MM.1S (cell line): ENCODE measurements around the gene ZC3H7B.
"Not testable (repeated sequence)": the region's sequence is repeated elsewhere in the genome, so short reads cannot be mapped to it uniquely, and the experiment has no call there.

Source experiments
- DNase-seq: peaks from one replicate; pipeline ENCODE4 v3.0.0-alpha.2; 2015
- H2AFZ ChIP-seq: fragments of 300-600 bp; sonication (generic); 2 replicates; pipeline ENCODE4 v1.6.0; 2016; ENCODE audit warnings: antibody characterized with exemption, low read length
- H3F3A ChIP-seq: fragments of 300-600 bp; sonication (generic); 2 replicates; pipeline ENCODE4 v1.6.1; 2016; ENCODE audit warnings: mild to moderate bottlenecking, antibody characterized with exemption, low read length, moderate library complexity, mixed read lengths; ENCODE audit not compliant: insufficient read depth
- H3K27ac ChIP-seq: fragments of 300-600 bp; sonication (generic); 2 replicates; pipeline ENCODE4 v1.5.1; 2016; ENCODE audit warnings: mild to moderate bottlenecking, low read length
- H3K27me3 ChIP-seq: fragments of 300-600 bp; sonication (generic); replicated peaks from 2 replicates; pipeline ENCODE4 v1.6.0; 2016; ENCODE audit warnings: low read length; ENCODE audit not compliant: insufficient read depth
- H3K36me3 ChIP-seq: fragments of 300-600 bp; sonication (generic); replicated peaks from 2 replicates; pipeline ENCODE4 v1.6.1; 2016; ENCODE audit warnings: mild to moderate bottlenecking, low read length, mixed read lengths; ENCODE audit not compliant: insufficient read depth
- H3K4me1 ChIP-seq: fragments of 300-600 bp; sonication (generic); 2 replicates; pipeline ENCODE4 v1.6.1; 2016; ENCODE audit warnings: low read length, mixed read lengths
- H3K4me2 ChIP-seq: fragments of 300-600 bp; sonication (generic); 2 replicates; pipeline ENCODE4 v1.6.0; 2016; ENCODE audit warnings: low read depth, low read length
- H3K4me3 ChIP-seq: fragments of 300-600 bp; sonication (generic); 2 replicates; pipeline ENCODE4 v1.5.1; 2016; ENCODE audit warnings: low read length, mixed read lengths
- H3K79me2 ChIP-seq: fragments of 300-600 bp; sonication (generic); 2 replicates; pipeline ENCODE4 v1.6.1; 2016; ENCODE audit warnings: mixed run types, low read length, mixed read lengths
- H3K9ac ChIP-seq: fragments of 300-600 bp; sonication (generic); 2 replicates; pipeline ENCODE4 v1.6.1; 2016; ENCODE audit warnings: low read length, mixed read lengths
- H3K9me2 ChIP-seq: fragments of 300-600 bp; sonication (generic); replicated peaks from 2 replicates; pipeline ENCODE4 v1.6.1; 2016; ENCODE audit warnings: mild to moderate bottlenecking, low read length, mixed read lengths; ENCODE audit not compliant: insufficient read depth
- H3K9me3 ChIP-seq: fragments of 300-600 bp; sonication (generic); replicated peaks from 2 replicates; pipeline ENCODE4 v1.6.1; 2016; ENCODE audit warnings: mild to moderate bottlenecking, low read length, mixed read lengths; ENCODE audit not compliant: insufficient read depth
- H4K20me1 ChIP-seq: fragments of 300-600 bp; sonication (generic); 2 replicates; pipeline ENCODE4 v1.6.1; 2016; ENCODE audit warnings: mild to moderate bottlenecking, low read length, moderate library complexity, mixed read lengths; ENCODE audit not compliant: insufficient read depth
- EZH2 ChIP-seq: fragments of 300-600 bp; sonication (generic); optimal IDR thresholded peaks from 2 replicates; pipeline ENCODE3; 2017; ENCODE audit warnings: low read depth, mild to moderate bottlenecking, antibody characterized with exemption, low read length, mixed read lengths
- EZH2phosphoT487 ChIP-seq: fragments of 300-600 bp; sonication (generic); IDR thresholded peaks from 2 replicates; pipeline ENCODE4 v1.6.1; 2018; ENCODE audit warnings: antibody characterized with exemption, low read length
- TF ChIP-seq, protein P1 (sequence below): fragments of 300-600 bp; sonication (generic); IDR thresholded peaks from 2 replicates; pipeline ENCODE4 v1.5.1; 2016; ENCODE audit warnings: antibody characterized with exemption, low read length, mixed read lengths

The ZC3H7B gene

DNA sequence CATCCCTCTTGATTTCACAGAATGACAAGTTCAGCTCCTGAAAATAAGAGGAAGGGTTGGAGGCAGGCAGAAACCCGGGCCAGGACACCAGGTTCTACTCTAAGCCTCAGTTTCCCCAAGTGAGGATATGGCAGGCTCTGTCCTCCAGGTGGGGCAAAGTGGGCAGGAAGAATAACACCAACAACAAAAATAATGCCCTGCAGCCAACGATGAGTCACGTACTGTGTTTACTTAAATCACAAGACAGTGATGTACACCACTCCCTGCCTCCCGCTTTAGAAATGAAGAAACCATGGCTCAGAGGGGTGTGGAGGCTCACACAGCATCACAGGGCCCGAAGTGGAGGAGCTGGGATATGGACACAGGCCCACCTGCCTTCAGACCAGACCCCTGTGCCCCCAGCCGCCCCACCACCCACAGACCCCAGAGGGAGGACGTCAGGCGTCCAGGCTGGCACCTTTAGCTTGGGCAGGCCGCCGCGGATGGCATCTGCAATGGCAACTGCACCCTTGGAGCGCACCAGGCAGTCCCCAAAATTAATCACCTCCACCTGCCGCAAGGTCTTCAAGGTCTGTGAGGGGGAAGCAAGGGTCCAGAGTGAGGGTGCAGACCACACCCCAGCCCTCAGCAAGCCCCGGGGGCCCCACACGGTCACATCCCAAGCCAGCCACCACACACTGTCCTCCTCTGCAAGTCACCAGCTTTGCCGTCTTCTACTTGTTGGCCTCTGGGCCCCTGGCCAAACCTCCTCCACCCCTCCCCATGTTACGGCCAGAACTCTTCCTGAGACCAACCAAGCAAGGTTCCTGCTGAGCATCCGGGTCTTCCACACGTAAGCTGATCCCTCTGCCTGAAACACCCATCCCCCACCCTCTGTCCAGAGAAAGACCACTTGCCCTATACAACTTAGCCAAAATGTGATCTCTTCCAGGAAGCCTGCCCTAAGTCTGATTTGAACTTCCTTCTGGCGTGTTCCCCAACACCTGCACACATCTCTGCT, 44.8 kb upstream of the ZC3H7B start:
- DNase-seq: no peak
- no peaks in the 10 kb centered on the region for H3F3A ChIP-seq
- H2AFZ ChIP-seq: no peak overlapping the region
- H3K4me2 ChIP-seq: no peak overlapping the region
- no peak overlapping the region for H3K27ac ChIP-seq
- peaks cover 8% of the 10 kb centered on the region for H3K36me3 ChIP-seq
- H3K27me3 ChIP-seq: no peaks in the 10 kb centered on the region
- no peak overlapping the region for H3K4me3 ChIP-seq
- H3K79me2 ChIP-seq: no peaks in the 10 kb centered on the region; the same call in 1 of the 2 replicates
- TF ChIP-seq, protein P1, sequence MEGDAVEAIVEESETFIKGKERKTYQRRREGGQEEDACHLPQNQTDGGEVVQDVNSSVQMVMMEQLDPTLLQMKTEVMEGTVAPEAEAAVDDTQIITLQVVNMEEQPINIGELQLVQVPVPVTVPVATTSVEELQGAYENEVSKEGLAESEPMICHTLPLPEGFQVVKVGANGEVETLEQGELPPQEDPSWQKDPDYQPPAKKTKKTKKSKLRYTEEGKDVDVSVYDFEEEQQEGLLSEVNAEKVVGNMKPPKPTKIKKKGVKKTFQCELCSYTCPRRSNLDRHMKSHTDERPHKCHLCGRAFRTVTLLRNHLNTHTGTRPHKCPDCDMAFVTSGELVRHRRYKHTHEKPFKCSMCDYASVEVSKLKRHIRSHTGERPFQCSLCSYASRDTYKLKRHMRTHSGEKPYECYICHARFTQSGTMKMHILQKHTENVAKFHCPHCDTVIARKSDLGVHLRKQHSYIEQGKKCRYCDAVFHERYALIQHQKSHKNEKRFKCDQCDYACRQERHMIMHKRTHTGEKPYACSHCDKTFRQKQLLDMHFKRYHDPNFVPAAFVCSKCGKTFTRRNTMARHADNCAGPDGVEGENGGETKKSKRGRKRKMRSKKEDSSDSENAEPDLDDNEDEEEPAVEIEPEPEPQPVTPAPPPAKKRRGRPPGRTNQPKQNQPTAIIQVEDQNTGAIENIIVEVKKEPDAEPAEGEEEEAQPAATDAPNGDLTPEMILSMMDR: no peak
- TF ChIP-seq EZH2phosphoT487: no peak
- no peak for TF ChIP-seq EZH2
- H3K9me3 ChIP-seq: no peaks in the 10 kb centered on the region
- H3K9ac ChIP-seq: no peak overlapping the region
- H3K9me2 ChIP-seq: no peaks in the 10 kb centered on the region
- no peaks in the 10 kb centered on the region for H4K20me1 ChIP-seq
- no peaks in the 10 kb centered on the region for H3K4me1 ChIP-seq

DNA sequence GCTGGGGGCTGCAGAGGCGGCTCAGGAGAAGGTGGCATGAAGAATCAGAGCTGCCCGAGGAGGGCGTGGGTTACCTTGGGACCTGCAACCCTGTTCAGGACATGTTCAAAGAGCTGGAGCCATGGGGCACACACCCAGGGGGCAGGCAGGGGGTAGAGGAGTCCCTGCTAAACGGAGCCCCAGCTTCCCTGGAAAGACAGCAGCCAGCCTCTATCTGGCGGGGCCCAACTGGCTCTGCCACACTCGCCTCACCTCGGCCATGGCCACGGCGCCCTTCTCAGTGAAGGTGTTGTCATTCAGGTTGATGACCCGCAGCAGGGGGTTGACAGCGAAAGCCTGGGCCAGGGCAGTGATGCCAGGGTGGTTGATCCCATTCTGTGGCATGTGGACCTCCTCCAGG, 43.6 kb upstream of the ZC3H7B start:
- Histone ChIP-seq H3K4me1 (no peaks in the 10 kb centered on the region), H3K27me3 (no peaks in the 10 kb centered on the region), H3K36me3 (peaks cover 8% of the 10 kb centered on the region), H3K9me2 (no peaks in the 10 kb centered on the region), H3F3A (no peaks in the 10 kb centered on the region), H3K4me3 (no peak overlapping the region), H3K79me2 (no peaks in the 10 kb centered on the region; the same call in 1 of the 2 replicates), H2AFZ (no peak overlapping the region), H4K20me1 (no peaks in the 10 kb centered on the region), H3K27ac (no peak overlapping the region), H3K9me3 (no peaks in the 10 kb centered on the region), H3K9ac (no peak overlapping the region), H3K4me2 (no peak overlapping the region)
- DNase-seq: no peak
- TF ChIP-seq EZH2phosphoT487 (no peak), EZH2 (no peak)
- TF ChIP-seq, protein P1: no peak

DNA sequence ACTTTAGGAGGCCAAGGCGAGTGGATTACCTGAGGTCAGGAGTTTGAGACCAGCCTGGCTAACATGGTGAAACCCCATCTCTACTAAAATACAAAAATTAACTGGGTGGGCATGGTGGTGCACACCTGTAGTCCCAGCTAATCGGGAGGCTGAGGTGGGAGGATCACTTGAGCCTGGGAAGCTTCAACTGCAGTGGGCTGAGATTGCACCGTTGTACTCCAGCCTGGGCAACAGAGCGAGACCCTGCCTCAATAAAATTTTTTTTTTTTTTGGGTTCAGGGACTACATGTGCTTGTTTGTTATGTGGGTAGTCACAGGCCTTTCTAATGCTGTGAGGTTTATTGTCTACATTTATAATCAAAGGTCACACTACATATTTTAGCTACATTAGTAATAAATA, 41.6 kb upstream of the ZC3H7B start:
- H4K20me1 ChIP-seq, H3K9me3 ChIP-seq, H3K27me3 ChIP-seq, H3F3A ChIP-seq, H3K9ac ChIP-seq, H3K4me1 ChIP-seq, H3K4me3 ChIP-seq, H2AFZ ChIP-seq, DNase-seq, H3K9me2 ChIP-seq, H3K27ac ChIP-seq, H3K4me2 ChIP-seq, H3K79me2 ChIP-seq: not testable (repeated sequence)
- H3K36me3 ChIP-seq: peaks cover 11% of the 10 kb centered on the region; the same call in 1 of the 2 replicates

DNA sequence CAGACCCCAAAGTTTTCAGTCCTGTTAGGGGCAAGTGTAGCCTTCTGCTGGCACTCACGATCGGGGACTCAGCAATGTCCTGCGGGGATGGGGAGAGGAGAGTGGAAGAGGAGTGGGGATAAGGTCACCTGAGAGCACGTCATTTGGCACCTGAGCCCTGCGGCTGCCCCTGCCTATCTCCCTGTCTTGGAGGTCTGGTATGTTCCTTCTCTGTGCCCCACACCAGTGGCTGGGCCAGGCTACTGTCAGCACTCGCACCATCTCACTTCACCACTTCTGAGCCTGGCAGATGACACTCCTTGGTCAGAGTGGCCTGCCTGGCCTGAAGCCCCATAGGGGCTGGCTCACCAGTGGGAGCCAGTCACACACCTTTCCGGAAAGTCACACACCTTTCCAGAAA, 40.5 kb upstream of the ZC3H7B start:
- no peak overlapping the region for H3K27ac ChIP-seq
- H3K36me3 ChIP-seq: peaks cover 11% of the 10 kb centered on the region; the same call in 1 of the 2 replicates

More for the DNA sequence above, 40.5 kb upstream of the ZC3H7B start:
- DNase-seq: no peak
- no peaks in the 10 kb centered on the region for H3K4me1 ChIP-seq
- H3K79me2 ChIP-seq: peaks cover 6% of the 10 kb centered on the region; the same call in 1 of the 2 replicates
- no peaks in the 10 kb centered on the region for H4K20me1 ChIP-seq
- H3K4me2 ChIP-seq: no peak overlapping the region
- H3K9me3 ChIP-seq: no peaks in the 10 kb centered on the region
- TF ChIP-seq, protein P1: no peak
- no peak for TF ChIP-seq EZH2phosphoT487
- no peak for TF ChIP-seq EZH2
- H3K27me3 ChIP-seq: no peaks in the 10 kb centered on the region
- H3K4me3 ChIP-seq: no peak overlapping the region
- H2AFZ ChIP-seq: no peak overlapping the region
- H3K9ac ChIP-seq: no peak overlapping the region
- H3F3A ChIP-seq: no peaks in the 10 kb centered on the region
- no peaks in the 10 kb centered on the region for H3K9me2 ChIP-seq
